ENCODE data around the gene COL27A1.

COL27A1 gene

GRCh38 chr9:114300153-114300845 is 145.0 kb downstream of the COL27A1 start:
- ATAC-seq (ENCODE audit: insufficient read depth, low read depth) = no peak
- Histone ChIP-seq H3K27me3 (ENCODE audit: insufficient read depth, low read length, poor library complexity) (no peaks in the 10 kb centered on the region), H3K4me2 (ENCODE audit: insufficient read depth, low read length) (no peak overlapping the region), H3K36me3 (ENCODE audit: insufficient read depth, low read length) (no peaks in the 10 kb centered on the region), H3K9ac (ENCODE audit: low read depth, low read length) (no peak overlapping the region), H4K20me1 (ENCODE audit: insufficient read depth, low read length) (no peaks in the 10 kb centered on the region), H3K4me3 (ENCODE audit: low read depth in 1 of 2, low read length in 2 of 2) (no peak overlapping the region), H2AFZ (ENCODE audit: low read depth, low read length) (no peak overlapping the region), H3K79me2 (ENCODE audit: insufficient read depth, low read length) (no peaks in the 10 kb centered on the region), H3K9me3 (ENCODE audit: insufficient read depth, low read length, severe bottlenecking) (no peaks in the 10 kb centered on the region), H3K27ac (ENCODE audit: low read length) (no peak overlapping the region), H3K4me1 (ENCODE audit: insufficient read depth, low read length) (no peaks in the 10 kb centered on the region)
- TF ChIP-seq EZH2 (IDR thresholded peaks at IDR 0.05; ENCODE audit: borderline replicate concordance, low read depth, low read length, severe bottlenecking) (no peak), CTCF (IDR thresholded peaks at IDR 0.05; ENCODE audit: borderline replicate concordance, extremely low read depth, low read length, poor library complexity, severe bottlenecking) (no peak)
- no peak for DNase-seq

- Histone ChIP-seq H2AFZ (ENCODE audit: low read depth, low read length) (no peak overlapping the region), H3K4me2 (ENCODE audit: insufficient read depth, low read length) (no peak overlapping the region), H3K27ac (ENCODE audit: low read length) (no peak overlapping the region), H3K4me1 (ENCODE audit: insufficient read depth, low read length) (no peaks in the 10 kb centered on the region), H3K9me3 (ENCODE audit: insufficient read depth, low read length, severe bottlenecking) (no peaks in the 10 kb centered on the region), H3K36me3 (ENCODE audit: insufficient read depth, low read length) (no peaks in the 10 kb centered on the region), H3K79me2 (ENCODE audit: insufficient read depth, low read length) (no peaks in the 10 kb centered on the region), H3K27me3 (ENCODE audit: insufficient read depth, low read length, poor library complexity) (no peaks in the 10 kb centered on the region), H3K4me3 (ENCODE audit: low read depth in 1 of 2, low read length in 2 of 2) (no peak overlapping the region), H3K9ac (ENCODE audit: low read depth, low read length) (no peak overlapping the region), H4K20me1 (ENCODE audit: insufficient read depth, low read length) (no peaks in the 10 kb centered on the region)
- ATAC-seq (ENCODE audit: insufficient read depth, low read depth) (no peak), DNase-seq (no peak)
- TF ChIP-seq EZH2 (IDR thresholded peaks at IDR 0.05; ENCODE audit: borderline replicate concordance, low read depth, low read length, severe bottlenecking) = no peak
- TF ChIP-seq CTCF (IDR thresholded peaks at IDR 0.05; ENCODE audit: borderline replicate concordance, extremely low read depth, low read length, poor library complexity, severe bottlenecking) = no peak
These were observed 145.8 kb downstream of the COL27A1 start for GRCh38 chr9:114300846-114301797.

- ATAC-seq (ENCODE audit: insufficient read depth, low read depth) = no peak
- Histone ChIP-seq H3K4me2 (ENCODE audit: insufficient read depth, low read length) (no peak overlapping the region), H3K4me1 (ENCODE audit: insufficient read depth, low read length) (no peaks in the 10 kb centered on the region), H3K9me3 (ENCODE audit: insufficient read depth, low read length, severe bottlenecking) (no peaks in the 10 kb centered on the region), H3K36me3 (ENCODE audit: insufficient read depth, low read length) (no peaks in the 10 kb centered on the region), H3K27me3 (ENCODE audit: insufficient read depth, low read length, poor library complexity) (no peaks in the 10 kb centered on the region), H3K79me2 (ENCODE audit: insufficient read depth, low read length) (no peaks in the 10 kb centered on the region), H3K4me3 (ENCODE audit: low read depth in 1 of 2, low read length in 2 of 2) (no peak overlapping the region), H2AFZ (ENCODE audit: low read depth, low read length) (no peak overlapping the region), H3K9ac (ENCODE audit: low read depth, low read length) (no peak overlapping the region), H3K27ac (ENCODE audit: low read length) (no peak overlapping the region), H4K20me1 (ENCODE audit: insufficient read depth, low read length) (no peaks in the 10 kb centered on the region)
- DNase-seq = no peak
- TF ChIP-seq EZH2 (IDR thresholded peaks at IDR 0.05; ENCODE audit: borderline replicate concordance, low read depth, low read length, severe bottlenecking) (no peak), CTCF (IDR thresholded peaks at IDR 0.05; ENCODE audit: borderline replicate concordance, extremely low read depth, low read length, poor library complexity, severe bottlenecking) (no peak)
These were observed 146.6 kb downstream of the COL27A1 start for GRCh38 chr9:114301798-114302565.
